Measurements from ENCODE around the gene AP3D1. TPM values are rescaled to one million over a fixed set of nuclear protein-coding genes. Genes with fewer than 3 reads are reported as not detected.
A peak's percentile ranks its signal among the peaks of the same experiment; 100 is the strongest.

The AP3D1 gene
- polyA plus RNA-seq, 3 donors = 68.0 to 70.9 (median 69.8) TPM

GRCh38 chr19:2186071-2186846 lies 34.9 kb upstream of the AP3D1 start:
- WGBS, 3 donors = 42 to 64% (median 57%) methylated on average over 28 of the region's 28 CpGs
- H3K27ac ChIP-seq (ENCODE audit: low read depth, low read length) = no peak overlapping the region

- H3K27ac ChIP-seq (ENCODE audit: low read depth, low read length) = no peak overlapping the region
- WGBS, 3 donors = 40 to 73% (median 43%) methylated on average over 11 of the region's 11 CpGs
These were observed 34.3 kb upstream of the AP3D1 start for GRCh38 chr19:2185734-2186070.

- 93 to 95% (median 94%) methylated on average over 22 of the region's 22 CpGs for WGBS, 3 donors
- no peak overlapping the region for H3K27ac ChIP-seq (ENCODE audit: low read depth, low read length)
These were observed 33.1 kb upstream of the AP3D1 start for GRCh38 chr19:2184422-2184975.

GRCh38 chr19:2181633-2181997 lies 30.2 kb upstream of the AP3D1 start:
- WGBS, 3 donors = 65 to 99% (median 81%) methylated on average over 8 to 9 of the region's 9 CpGs
- no peak overlapping the region for H3K27ac ChIP-seq (ENCODE audit: low read depth, low read length)

- no peak overlapping the region for H3K27ac ChIP-seq (ENCODE audit: low read depth, low read length)
- 88% methylated on average over 22 of the region's 22 CpGs for WGBS, 3 donors
These were observed 29.7 kb upstream of the AP3D1 start for GRCh38 chr19:2180881-2181632.

- WGBS, 3 donors = 85 to 93% (median 91%) methylated on average over 19 of the region's 19 CpGs
- H3K27ac ChIP-seq (ENCODE audit: low read depth, low read length) = no peak overlapping the region
These were observed 28.7 kb upstream of the AP3D1 start for GRCh38 chr19:2180114-2180513.

GRCh38 chr19:2179095-2179494 lies 27.7 kb upstream of the AP3D1 start:
- H3K27ac ChIP-seq (ENCODE audit: low read depth, low read length) = no peak overlapping the region
- WGBS, 3 donors = 90 to 95% (median 91%) methylated on average over 16 to 17 of the region's 17 CpGs

GRCh38 chr19:2176337-2176994 lies 25.1 kb upstream of the AP3D1 start:
- H3K27ac ChIP-seq (ENCODE audit: low read depth, low read length) = no peak overlapping the region
- WGBS, 3 donors = 80 to 93% (median 89%) methylated on average over 21 to 22 of the region's 22 CpGs

GRCh38 chr19:2175742-2176141 lies 24.4 kb upstream of the AP3D1 start:
- no peak overlapping the region for H3K27ac ChIP-seq (ENCODE audit: low read depth, low read length)
- WGBS, 3 donors = 76 to 88% (median 82%) methylated on average over 14 of the region's 14 CpGs

- no peak overlapping the region for H3K27ac ChIP-seq (ENCODE audit: low read depth, low read length)
- 78 to 92% (median 92%) methylated on average over 18 of the region's 18 CpGs for WGBS, 3 donors
These were observed 22.6 kb upstream of the AP3D1 start for GRCh38 chr19:2173767-2174577.

GRCh38 chr19:2173388-2173766 lies 22.0 kb upstream of the AP3D1 start:
- H3K27ac ChIP-seq (ENCODE audit: low read depth, low read length) = no peak overlapping the region
- WGBS, 3 donors = 91 to 93% (median 92%) methylated on average over 21 of the region's 21 CpGs

- H3K27ac ChIP-seq (ENCODE audit: low read depth, low read length) = no peak overlapping the region
- 33 to 46% (median 42%) methylated on average over 27 of the region's 27 CpGs for WGBS, 3 donors
These were observed 20.2 kb upstream of the AP3D1 start for GRCh38 chr19:2171349-2172145.

GRCh38 chr19:2170987-2171348 lies 19.6 kb upstream of the AP3D1 start:
- 73 to 82% (median 81%) methylated on average over 5 of the region's 5 CpGs for WGBS, 3 donors
- H3K27ac ChIP-seq (ENCODE audit: low read depth, low read length) = no peak overlapping the region

- H3K27ac ChIP-seq (ENCODE audit: low read depth, low read length) = no peak overlapping the region
- 68 to 83% (median 79%) methylated on average over 12 of the region's 12 CpGs for WGBS, 3 donors
These were observed 18.9 kb upstream of the AP3D1 start for GRCh38 chr19:2170219-2170618.

GRCh38 chr19:2168619-2169424 lies 17.5 kb upstream of the AP3D1 start:
- peak overlapping the region; percentile 79 for H3K27ac ChIP-seq (ENCODE audit: low read depth, low read length)
- 6 to 14% (median 8%) methylated on average over 24 of the region's 24 CpGs for WGBS, 3 donors

GRCh38 chr19:2167896-2168618 lies 16.7 kb upstream of the AP3D1 start:
- H3K27ac ChIP-seq (ENCODE audit: low read depth, low read length) = peak overlapping the region; percentile 79
- 19 to 52% (median 27%) methylated on average over 16 of the region's 16 CpGs for WGBS, 3 donors

Measured in adipose tissue (tissue), 3 donors.